HG03378 (cell line): ENCODE results near the gene CHML.

Experiments
- ATAC-seq: cut with Tn5 transposase; IDR thresholded peaks from one replicate; pipeline ENCODE4 v1.9.1; 2021; ENCODE audit warnings: mild to moderate bottlenecking, moderate library complexity; ENCODE audit not compliant: unreplicated experiment

The CHML gene

DNA sequence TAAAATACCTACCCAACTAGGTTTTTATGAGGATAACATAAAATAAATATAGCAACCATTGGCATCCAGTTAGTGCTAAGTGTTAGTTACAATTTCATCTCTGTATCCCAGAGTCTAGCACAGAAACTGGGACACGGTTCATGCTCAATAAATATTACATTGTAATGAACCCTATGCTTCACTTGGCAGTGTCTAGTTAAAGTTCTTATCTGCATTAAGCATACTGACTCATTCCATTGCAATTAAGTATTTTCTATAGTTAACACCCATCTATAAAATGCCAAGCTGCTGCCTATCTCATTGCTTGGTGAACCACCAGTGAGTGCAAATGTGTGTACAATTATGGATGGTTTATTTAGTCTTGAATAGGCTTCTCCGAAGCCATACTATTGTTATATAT, 15.2 kb downstream of the CHML start:
- no peak for ATAC-seq

DNA sequence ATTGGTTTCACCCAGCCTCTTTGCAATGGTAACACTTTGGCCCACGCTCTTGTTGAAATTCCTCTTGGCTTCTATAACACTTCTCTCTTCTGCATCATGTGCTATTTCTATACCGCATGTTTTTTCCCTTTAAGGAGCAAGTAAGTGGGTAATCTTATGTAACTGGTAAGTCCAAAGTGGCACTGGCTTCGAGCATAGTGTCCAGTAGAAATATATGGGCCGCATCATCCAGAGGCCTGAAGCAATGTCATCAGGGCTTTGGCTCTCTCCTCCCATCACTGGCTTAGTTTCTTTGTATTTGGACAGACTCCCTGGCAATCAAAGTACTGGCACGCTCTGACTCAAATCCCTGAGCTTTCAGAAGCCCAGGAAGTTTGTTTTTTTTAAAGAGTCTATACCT, 17.5 kb downstream of the CHML start:
- ATAC-seq: no peak

DNA sequence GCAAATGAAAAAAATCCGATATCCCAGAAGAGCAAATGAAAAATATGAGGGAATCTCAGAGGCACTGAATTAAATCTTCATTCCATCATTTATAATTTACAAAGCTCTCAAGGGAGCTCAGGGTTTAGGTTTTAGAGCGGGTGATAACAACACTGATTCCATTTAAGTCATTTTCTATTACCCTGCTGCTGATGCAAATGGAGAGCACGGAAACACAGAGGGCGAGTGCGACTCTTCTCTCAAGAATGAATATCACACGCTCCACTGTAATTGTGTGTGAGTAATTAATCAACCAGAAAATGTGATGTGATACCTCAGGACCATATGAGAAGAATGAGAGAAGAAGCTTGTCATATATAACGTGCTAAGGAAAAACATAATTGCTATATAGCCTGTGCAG, 22.7 kb downstream of the CHML start:
- ATAC-seq: no peak

DNA sequence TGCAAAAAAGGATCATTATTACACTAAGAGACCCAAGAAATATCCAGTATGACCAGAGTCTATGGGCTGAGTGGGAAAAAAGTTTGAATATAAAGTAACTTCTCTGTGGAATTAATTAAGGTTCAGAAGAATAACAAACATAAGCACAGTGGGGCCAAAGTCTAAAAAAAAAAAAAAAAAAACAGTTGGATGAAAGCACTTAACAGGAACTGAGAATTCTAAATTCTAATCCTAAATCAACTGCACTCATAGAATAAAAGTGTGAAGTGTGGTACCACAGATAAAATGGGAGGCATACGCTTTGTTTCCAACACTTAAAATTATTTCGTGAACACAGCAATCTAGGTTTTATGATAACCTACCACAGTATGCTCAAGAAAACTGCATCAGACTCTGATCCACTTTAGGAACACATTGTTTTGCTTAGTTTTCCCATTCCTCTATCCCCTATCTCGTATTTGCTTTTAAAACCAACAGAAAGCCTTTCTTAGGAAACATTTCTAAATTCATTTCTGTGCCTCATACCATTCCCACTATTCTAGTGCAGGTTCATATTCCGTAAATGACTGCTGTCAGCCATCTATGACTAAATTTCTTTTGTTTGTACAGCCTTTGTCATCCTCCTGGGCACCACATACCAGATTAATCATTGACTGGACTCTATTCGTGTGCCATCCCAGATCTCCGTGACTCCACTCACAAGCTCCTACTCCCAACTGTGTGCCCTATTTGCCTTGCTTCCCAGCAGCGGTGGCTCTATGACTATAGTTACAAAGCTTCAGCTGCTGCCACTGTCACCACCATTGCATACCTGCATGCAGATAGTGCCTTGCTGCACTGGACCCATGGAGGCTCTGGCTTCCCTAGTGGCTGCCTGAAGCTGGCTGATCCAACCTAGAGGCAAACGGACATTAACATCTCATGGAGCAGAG, 24.9 kb downstream of the CHML start:
- ATAC-seq: no peak

DNA sequence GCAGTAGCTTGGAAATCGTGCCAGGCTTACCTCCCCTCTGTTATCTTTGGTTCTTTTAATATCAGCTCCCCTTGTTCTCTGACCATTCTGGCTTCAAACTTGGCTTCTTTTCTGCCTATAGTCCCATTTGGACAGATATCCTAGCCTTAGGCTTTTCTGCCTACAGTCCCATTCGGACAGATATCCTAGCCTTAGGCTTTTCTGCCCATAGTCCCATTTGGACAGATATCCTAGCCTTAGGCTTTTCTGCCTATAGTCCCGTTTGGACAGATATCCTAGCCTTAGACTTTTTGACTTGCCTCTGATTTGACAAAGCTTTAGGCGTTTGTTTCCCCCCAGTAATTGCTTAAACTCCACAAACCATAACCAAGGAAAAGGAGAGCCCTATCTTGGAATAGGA, 25.6 kb downstream of the CHML start:
- no peak for ATAC-seq

DNA sequence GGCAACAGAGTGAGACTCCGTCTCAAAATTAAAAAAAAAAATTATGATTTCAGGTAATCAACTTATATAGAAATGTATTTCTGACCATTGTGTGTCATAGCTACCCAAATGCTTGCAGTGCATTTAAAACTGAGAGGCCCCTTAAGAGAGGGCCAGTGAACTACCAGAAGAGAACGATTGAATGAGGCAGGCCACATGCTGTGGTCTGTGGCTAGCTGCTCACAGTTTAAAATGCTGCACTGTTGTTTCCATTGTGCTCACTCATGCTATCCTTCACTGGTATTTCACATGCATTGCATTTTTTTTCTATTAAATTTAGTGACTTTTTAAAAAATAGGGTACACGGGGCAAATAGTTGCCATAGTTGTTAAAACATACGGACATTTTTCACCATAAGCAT, 26.0 kb downstream of the CHML start:
- no peak for ATAC-seq

DNA sequence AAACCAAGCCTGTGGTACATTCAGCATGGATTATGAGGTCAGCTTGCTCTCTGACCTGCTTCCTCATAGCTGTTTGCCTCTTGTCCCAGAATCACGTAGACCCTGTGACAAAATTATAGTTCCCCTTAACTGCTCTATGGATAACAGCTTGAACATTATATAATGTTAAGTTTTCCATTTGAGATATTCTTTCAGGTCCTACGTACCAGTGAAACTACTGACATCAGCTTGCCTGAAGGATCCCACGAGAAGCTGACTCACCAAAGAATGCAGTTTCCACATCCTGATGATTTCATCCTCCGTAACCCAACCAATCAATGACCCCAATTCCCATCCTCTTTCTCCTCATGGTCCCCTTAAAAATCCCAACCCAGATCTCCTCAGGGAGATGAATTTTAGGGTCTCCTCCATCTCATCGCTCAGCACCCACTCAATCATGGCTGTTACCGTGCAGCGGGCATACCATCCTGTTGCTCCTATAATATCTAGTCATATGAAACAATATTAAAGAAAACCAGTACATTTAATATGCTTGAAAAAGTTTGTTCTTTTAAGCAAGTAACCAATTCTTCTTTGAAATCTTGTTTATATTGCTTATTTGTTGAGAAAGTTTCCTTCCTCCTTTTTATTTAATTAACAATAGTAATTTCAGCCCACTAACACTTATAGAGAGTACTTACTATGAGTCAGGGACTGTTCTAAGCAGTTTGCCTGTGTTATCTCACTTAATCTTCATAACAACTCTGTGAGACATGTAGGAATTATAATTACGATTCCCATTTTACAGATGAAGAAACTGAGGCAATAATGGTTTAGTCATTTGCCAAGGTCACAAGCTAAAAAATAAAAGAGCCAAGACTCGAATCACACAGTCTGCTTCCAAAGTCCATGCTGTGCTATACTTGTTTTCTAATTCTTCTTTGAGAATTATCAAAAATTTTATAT, 27.4 kb downstream of the CHML start:
- no peak for ATAC-seq

DNA sequence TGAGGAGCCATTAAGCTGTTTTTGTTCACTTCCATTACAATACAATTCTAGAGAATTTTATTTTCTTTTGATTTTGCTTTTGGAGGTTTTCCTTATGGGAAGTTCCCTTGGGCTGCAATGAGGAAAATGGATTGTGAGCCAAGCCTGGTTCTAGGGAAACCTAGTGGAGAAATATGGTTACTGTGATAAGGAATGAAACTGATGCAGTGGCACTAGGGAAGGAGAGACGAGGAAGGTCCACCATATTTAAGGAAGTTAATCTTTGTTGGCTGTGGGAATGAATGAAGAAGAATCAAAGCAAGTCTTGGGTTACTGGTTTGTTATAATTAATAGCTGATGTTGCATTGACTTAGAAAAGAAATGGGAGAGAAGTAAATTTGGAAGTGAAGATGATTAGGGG, 28.4 kb downstream of the CHML start:
- no peak for ATAC-seq

DNA sequence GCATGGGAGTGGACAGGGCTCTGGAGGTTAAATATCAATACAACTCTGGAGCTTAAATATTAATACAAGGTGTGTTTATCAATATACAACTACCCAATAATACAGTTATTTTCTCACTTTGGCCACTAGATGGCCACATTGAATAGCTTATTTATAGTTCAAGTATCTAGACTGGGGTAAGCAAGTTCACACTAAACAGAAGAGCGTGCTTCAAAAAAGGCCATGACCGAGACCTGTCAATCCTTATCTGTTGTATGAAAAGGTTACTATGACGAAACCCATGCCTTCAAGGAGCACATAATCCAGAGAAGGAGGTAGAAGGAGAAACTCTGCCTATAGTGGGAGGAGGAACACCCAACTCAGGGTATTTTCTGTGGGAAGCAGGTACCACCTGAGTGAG, 29.1 kb downstream of the CHML start:
- ATAC-seq: peak; percentile 95

DNA sequence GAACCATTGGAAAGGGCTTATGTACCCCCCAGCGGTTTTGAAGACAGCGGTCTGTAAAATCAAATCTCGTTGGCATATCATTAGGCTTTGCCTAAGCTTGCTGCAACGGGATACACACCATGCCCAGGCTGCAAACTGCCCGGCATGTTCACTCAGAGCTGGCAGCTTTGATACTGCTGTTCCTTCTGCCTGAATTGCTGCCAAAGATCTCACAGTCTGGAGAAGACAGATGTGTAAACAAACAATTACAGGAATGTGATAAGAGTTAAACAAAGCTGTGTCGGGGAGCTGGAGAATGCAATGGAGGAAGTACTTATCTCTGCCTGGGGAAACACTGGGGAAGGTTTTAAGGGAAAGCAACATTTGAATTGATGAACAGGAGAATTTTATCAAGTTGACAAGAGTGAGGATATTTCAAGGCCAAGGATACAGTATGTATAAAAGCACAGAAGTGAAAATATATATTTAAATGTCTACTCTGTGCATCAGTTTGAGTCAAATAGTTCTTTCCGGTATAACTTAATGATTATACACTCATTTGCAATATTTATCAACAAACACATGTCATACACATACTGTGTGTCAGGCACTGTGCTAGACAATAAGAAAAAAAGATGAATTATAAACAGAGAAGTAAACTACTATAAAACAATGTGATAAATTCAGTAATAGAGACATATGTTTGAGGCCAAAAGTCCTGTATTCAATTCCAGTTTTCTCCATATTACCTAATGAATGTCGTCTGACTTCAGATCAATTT, 29.9 kb downstream of the CHML start:
- ATAC-seq: no peak

DNA sequence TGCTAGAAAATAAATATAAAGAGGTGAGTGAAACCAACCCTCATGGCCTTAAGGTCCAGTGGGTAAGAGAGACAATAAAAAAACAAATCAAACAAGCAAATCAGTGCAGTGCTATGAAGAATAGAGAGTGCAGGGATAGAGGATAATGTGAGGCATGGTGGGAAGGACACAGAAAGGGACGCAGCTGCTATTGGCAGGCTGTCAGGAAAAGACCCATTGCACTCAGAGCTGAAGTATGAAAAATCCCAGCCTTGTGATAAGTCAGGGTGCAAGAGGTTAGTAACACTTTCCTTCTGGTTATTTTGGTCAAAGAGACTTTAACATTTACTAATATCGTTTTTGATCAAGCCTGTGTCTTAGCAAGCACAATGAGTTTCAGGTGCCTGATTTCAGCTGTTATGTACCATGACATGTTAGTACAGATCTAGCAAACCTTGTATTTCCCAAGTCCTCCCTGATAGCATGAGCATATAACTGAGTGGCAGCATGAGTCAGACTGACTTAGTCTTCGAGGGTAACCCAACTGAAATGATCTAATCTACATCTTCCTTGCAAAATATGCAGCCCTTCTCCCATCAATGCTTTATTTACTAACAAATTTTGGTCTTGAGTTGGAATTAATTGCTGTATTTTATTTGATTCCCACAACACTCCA, 31.7 kb downstream of the CHML start:
- ATAC-seq: no peak

DNA sequence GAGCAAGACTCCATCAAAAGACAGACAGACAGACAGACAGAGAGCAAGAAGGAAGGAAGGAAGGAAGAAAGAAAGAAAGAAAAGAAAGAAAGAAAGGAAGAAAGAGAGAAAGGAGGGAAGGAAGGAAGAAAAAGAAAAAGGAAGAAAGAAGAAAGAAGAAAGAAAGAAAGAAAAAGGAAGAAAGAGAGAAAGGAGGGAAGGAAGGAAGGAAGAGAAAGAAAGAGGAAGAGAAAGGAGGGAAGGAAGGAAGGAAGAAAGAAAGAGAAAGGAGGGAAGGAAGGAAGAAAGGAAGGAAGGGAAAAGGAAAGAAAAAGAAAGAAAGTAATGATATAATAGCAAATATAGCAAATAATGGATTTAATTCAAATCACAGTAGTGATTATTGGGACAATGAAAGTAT, 32.7 kb downstream of the CHML start:
- ATAC-seq: no peak

DNA sequence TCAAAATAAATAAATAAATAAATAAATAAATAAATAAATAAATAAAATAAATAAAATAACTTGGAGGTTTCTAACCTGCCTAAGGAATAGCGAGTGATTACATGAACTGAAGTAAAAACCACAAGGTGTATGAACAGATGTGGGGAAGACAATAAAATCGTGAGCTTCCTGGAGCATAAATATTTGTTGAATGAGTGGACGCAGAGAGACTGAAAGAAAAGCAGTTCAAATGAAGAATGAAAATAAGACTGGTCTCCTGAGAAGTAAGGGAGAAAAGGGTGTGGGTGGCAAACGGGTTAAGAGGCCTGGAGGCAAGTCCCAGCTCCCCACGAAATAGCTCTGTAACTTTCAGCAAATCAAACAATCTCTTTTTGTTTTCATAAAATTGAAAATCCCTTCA, 33.6 kb downstream of the CHML start:
- ATAC-seq: no peak

DNA sequence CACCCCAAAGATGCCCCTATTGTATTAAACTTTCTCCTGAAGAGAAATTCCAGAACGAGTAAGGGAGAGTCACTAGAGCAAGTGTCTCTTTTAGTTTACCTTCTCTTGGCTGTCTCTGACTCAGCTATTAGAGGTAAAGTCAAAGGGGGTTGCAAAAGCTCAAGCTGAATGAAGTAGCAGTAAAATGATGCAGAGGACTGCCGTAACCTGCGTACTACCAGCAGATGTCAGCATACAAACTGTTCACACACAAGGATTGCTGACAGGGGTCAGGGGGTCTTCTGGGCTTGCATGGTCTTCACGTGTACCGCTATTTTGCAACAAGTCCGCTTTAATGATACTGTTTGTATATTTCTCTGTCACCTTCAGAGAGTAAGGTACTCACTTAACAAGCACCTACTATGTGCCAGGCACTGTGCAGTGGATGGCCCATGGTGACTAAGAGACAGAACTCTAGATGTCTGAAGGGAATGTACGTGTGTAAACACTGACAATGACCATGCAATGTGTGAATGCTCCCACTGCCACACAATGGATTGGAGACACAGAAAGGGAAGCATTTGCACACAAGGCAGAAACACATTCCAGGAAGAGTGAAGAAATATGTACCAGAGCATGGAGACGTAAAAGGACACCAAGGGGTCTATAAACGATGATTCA, 34.9 kb downstream of the CHML start:
- ATAC-seq: no peak

DNA sequence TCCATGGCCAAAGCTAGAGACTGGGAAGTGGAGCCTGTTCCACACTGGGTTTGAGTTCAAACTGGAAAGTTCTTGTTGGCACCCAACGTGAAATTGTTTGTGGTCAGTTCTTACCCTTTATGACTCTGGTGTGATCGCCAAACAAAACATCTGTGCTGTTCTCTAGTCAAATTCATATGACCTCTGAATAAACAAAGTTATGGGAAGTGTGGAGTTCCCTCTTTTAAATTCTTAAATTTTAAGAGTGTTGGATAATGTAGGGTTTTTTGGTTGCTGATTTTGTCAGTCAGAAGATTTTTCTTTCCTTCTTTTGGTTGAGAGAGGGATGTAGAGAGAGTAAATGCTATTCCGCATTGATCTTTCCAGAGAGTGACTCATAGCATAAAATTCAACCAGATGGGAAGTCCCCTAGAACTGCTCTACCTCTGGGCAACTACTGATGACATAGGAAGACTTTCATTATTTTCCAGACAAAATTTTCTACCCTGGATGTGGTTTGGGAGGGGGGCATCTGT, 36.4 kb downstream of the CHML start:
- no peak for ATAC-seq

DNA sequence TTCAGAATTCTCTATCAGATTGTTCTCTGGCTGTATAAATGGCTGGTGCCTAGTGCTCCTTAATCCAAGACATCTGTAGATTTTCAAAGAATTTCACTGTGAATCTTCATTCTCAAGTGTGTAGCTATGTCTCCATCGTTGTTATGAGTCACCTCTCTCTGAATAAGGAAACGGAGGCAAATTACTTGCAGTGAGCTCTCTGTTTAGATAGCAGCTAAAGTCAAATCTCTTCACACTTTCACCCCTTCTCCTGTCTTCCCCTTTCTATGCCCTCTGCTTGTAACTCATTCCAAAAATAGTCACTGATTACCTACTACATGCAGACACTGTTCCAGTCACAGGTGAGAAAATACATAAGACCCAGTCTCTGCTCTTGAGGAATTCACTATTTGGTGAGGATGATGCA, 39.7 kb downstream of the CHML start:
- peak; percentile 92 for ATAC-seq

DNA sequence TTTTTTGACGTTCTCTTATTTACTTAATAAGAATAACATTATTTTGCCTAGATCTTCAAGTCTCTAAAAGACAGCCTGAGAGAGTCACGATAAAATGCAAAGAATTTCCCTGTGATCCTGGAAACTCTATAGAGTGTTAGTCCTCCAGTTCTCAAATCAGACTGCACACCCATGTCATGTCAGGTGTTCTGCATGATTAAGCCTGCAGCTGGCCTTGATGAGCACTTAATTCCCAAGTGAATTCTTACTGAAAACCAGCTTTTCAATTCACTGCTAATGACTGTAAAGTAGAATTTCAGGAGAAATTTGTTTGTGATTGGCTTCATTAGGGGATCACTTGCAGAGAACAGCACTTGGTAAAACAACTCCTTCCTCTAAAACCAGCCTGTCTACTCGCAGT, 41.9 kb downstream of the CHML start:
- peak; percentile 44 for ATAC-seq

DNA sequence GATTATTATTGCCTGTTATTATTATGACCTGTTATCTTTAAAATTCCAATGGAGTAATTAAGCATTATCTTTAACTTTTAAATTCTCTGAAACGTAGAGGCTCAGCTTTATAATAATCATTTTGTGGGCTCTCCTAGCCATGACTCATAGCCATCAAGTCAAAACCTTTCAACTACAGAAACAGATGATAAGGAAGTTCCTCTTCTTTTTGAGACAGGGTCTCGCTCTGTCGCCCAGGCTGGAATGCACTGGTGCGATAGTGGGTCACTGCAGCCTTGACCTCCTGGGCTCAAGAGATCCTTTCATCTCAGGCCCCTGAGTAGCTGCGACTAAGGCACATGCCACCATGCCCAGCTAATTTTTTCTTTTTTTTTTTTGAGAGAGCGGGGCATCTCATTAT, 43.5 kb downstream of the CHML start:
- ATAC-seq: no peak

DNA sequence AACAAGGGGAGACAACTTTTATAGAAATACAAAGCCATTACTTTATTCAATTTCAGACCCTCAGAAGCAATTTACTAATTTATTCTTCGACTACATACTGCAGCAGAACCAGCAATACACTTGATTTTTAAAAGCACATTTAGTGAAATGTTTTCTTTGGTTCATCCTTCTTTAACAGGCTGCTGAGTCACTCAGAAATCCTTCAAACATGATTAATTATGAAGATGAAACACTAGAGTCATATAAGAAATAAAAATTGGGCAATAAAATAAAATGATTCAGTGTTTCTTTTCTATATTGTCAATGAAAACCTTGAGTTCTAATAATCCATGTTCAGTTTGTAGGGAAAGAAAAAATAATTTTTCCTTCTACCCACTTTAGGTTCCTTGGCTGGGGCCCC, 47.0 kb downstream of the CHML start:
- no peak for ATAC-seq
